ENCODE measurements around the gene HSPA12B.

Gene HSPA12B

GRCh38 chr20:3766422-3767109, 34.1 kb downstream of the HSPA12B start:
- DNase-seq (ENCODE audit: low spot score), result no peak
- FAIRE-seq, result no peak

GRCh38 chr20:3767110-3767426, 34.6 kb downstream of the HSPA12B start:
- DNase-seq (ENCODE audit: low spot score), result no peak
- no peak for FAIRE-seq

- DNase-seq (ENCODE audit: low spot score) (peak; percentile 99), FAIRE-seq (peak; percentile 84)
These were observed 35.2 kb downstream of the HSPA12B start, which contains the start of gene ADISSP for GRCh38 chr20:3767427-3768341. ADISSP (minus strand) TSS chr20:3767753; CDS start chr20:3760100, 7,653 bp downstream.

GRCh38 chr20:3768342-3769130, 36.1 kb downstream of the HSPA12B start:
- FAIRE-seq (peak; percentile 20), DNase-seq (ENCODE audit: low spot score) (peak; percentile 75)

GRCh38 chr20:3771552-3772058, 39.1 kb downstream of the HSPA12B start:
- DNase-seq (ENCODE audit: low spot score), result no peak
- FAIRE-seq, result no peak

- DNase-seq (ENCODE audit: low spot score), result no peak
These were observed 43.1 kb downstream of the HSPA12B start for GRCh38 chr20:3775457-3776108.

GRCh38 chr20:3777381-3777715, 44.9 kb downstream of the HSPA12B start:
- FAIRE-seq, result no peak

More at GRCh38 chr20:3775457-3776108, 43.1 kb downstream of the HSPA12B start:
- no peak for FAIRE-seq

GRCh38 chr20:3777716-3778629, 45.5 kb downstream of the HSPA12B start:
- no peak for DNase-seq (ENCODE audit: low spot score)
- no peak for FAIRE-seq

More at GRCh38 chr20:3777381-3777715, 44.9 kb downstream of the HSPA12B start:
- DNase-seq (ENCODE audit: low spot score), result no peak

- FAIRE-seq, result no peak
- DNase-seq (ENCODE audit: low spot score), result no peak
These were observed 46.5 kb downstream of the HSPA12B start for GRCh38 chr20:3778976-3779375.

GRCh38 chr20:3781153-3781910, 48.8 kb downstream of the HSPA12B start, which contains the start of gene SPEF1:
SPEF1 (minus strand) TSS chr20:3781448; CDS start chr20:3781287, 161 bp downstream.
- DNase-seq (ENCODE audit: low spot score) (peak; percentile 92), FAIRE-seq (no peak)

- DNase-seq (ENCODE audit: low spot score) (no peak), FAIRE-seq (no peak)
These were observed 50.1 kb downstream of the HSPA12B start for GRCh38 chr20:3782597-3782996.

GRCh38 chr20:3783068-3783489, 50.6 kb downstream of the HSPA12B start:
- no peak for DNase-seq (ENCODE audit: low spot score)
- peak; percentile 46 for FAIRE-seq

GRCh38 chr20:3783511-3784195, 51.2 kb downstream of the HSPA12B start:
- no peak for FAIRE-seq
- DNase-seq (ENCODE audit: low spot score), result no peak

- no peak for FAIRE-seq
- DNase-seq (ENCODE audit: low spot score), result no peak
These were observed 51.9 kb downstream of the HSPA12B start for GRCh38 chr20:3784216-3784853.

- FAIRE-seq (peak; percentile 13), DNase-seq (ENCODE audit: low spot score) (no peak)
These were observed 52.4 kb downstream of the HSPA12B start for GRCh38 chr20:3784863-3785239.

GRCh38 chr20:3785240-3786125, 53.0 kb downstream of the HSPA12B start:
- DNase-seq (ENCODE audit: low spot score) (peak; percentile 20), FAIRE-seq (no peak)

GRCh38 chr20:3786126-3786484, 53.6 kb downstream of the HSPA12B start:
- FAIRE-seq (peak; percentile 88), DNase-seq (ENCODE audit: low spot score) (peak; percentile 33)
